Activated effector memory CD4-positive, alpha-beta T cell treated with anti-CD3 and anti-CD28 coated beads, Interleukin-2, amount 50 U/mL, for 16 hours (primary cell): ENCODE results near the gene TECPR2.

Source experiments
- DNase-seq: peaks from one replicate; pipeline ENCODE4 v3.0.0-alpha.2; 2020

Gene TECPR2

DNA sequence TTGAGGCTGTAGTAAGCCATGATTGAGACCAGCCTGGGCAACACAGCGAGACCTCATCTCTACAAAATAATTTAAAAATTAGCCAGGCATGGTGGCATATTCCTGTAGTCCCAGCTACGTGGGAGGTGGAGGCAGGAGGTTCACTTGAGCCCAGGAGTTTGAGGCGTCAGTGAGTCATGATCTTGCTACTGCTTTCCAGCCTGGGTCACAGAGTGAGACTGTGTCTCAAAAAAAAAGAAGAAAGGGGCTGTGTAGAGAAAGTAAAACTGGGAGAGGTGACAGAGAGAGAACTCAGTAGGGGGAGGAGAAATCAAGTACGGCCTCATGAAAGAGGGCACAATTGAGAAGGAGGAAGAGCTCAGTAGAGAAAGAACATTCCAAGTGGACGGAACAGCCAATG lies 12.4 kb downstream of the TECPR2 start:
- DNase-seq: no peak

DNA sequence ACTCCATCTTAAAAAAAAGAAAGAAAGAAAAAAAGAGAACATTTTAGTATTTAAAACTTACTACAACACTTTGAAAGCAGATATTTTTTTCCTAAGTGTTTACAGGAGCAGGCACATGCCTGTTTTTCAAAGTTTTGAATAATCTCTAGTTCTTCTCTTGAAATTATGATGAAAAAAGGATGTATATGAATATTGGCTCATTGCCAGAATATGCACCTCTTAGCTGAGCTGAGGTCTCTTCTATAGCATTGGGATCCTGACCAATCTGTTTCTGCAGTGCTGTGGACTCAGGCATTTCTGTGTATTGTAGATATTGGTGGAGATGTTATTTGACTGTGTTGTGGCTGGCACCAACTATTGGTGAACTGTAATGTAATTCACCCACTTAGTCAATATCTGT lies 15.0 kb downstream of the TECPR2 start:
- no peak for DNase-seq

DNA sequence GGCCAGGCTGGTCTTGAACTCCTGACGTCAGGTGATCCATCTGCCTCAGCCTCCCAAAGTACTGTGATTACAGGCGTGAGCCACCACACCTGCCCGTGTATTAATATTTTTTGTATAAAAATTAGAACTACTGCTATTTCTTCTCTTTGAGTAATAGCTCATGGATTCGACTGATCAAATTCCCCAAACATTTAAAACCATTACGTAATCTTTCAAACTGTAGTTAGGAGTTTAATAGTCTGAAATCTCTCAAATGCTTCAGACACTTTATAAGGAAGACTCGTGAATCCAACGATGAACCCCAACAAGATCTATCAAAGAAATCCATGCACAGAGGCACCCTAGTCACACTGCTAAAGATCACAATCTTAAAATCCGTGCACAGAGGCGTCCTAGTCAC lies 16.1 kb downstream of the TECPR2 start:
- DNase-seq: no peak

DNA sequence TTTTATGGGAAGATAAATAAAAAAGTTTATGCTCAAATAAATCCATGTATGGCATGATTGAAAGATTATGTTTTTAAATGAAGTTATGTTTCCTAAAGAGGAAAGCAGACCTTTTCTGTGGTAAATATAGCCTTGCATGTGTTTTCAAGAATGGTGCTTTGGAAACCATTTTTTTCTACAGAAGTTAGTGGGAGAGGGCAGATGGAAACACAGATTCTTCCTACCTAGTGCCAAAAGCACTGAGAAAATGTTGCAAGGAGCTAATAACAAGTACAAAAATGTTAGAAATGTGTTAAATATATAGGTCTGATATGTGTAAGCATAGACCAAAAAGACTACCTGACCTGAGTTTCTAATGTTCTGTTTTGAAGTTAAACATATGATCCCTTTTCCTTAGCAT lies 24.3 kb downstream of the TECPR2 start:
- DNase-seq: no peak

DNA sequence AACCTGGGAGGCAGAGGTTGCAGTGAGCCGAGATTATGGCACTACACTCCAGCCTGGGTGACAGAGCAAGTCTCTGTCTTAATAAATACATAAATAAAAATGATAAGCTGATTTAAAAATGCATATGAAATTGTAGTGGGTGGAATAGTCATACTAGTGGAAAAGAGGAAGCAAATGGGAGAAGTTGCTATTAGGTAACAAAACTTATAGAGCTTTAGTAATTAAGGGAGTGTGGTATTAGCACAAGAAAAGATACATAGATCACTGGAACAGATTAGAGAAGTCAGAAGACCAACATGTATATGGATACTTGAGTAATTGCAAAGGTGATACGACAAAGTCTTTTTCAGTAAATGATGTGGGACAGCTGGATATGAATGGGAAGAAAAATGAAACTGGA lies 26.5 kb downstream of the TECPR2 start:
- DNase-seq: no peak

DNA sequence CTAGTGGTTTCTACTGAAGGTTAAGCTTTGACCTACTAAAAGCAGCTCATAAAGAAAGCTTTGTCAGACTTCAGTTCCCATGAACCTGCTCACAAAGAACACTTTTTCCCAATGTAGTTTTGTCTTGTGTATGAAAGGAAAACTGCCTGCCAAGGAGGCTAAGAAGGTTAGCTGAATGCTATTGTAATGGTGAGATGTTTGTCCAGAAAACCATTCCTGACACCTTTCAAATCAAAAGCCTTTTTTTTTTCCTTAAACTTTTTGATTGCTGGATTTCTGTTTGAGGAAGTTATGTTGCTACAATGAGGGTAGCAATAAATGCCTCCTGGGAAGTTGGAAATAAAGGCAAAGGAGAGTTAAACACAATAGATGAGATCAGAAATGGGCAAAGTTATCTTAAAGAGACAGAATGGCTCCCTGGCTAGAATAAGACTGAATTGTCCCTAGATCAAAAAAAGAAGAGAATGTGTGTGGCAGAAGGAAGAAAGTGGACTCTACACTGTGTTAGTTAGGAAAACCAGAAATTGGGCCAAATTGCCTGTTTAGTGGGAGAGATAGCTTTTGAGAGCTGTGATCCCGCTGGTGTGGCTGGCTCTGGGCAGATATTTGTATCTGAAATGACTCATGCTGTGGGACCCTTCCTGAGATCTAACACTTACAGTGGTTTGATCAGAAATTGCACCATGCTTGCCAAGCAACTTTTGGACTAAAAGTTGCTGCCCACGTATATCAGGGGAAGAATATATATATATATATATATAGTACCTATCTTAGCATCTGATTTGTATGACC lies 27.5 kb downstream of the TECPR2 start:
- no peak for DNase-seq

DNA sequence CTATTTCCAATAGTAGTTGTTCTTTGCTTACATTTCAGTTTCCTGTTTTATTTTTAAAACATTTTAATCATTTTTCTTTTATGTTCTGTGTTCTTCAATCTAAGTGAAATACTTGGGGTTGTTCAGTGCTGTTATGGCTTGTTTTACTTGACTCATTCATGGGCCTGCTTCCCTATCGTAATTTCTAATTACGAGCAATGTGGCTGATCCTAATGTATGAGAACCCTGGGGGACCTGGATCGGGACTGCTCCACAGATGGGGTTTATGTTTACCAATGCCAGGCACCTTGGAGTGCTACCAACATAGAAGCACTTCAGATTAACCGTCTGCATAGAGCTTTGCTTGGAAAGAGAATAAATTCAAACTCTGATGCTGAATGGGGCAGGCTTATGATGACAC lies 29.8 kb downstream of the TECPR2 start:
- DNase-seq: no peak

DNA sequence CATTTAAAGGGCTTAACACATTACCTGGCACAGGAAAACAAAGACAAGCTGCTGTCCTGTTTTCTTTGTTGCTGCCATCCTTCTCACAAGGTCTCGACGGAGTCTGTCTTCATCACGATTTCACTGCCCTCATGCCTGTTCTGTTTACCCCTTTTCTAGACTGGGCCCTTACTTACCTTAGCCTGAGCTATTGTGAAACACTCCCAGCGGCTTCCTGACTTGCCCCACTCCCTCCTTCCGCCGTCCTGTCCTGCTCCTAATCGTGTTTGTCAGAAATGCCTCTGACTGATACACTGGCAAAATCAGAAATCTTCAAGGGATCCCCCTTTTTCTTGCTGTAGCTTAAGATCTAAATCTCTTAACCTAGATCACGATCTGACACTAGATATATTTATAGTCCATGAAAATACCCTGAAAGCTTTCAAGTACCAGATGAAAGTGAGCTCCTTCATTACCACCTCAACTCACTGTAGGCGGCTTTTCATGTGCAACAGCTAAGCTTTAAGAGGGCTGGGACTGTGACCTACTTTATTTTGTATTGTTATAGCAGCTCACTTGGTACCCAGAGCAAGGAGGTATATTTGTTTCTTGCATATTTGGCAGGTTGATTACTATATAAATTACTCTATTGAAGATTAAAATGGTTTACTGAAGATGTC lies 32.1 kb downstream of the TECPR2 start:
- DNase-seq: no peak

DNA sequence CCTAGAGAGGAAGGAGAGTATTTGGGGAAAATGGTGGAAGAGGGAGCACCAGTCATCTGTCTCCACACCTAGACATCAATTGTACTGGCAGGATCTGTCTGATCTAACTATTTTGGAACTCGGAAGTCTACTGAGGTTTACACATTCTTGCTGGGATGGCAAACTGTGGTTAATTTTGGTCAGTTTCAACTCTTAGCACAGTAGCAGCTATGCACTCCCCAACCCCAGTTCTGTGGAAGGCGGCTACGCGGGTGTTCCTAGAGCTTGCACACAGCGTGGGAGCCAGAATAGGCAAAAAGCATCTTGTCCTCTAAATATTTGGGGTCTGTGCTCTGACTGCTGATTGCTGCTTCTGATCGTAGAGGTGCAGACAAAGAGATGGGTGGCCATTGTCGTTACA lies 33.8 kb downstream of the TECPR2 start:
- DNase-seq: no peak

DNA sequence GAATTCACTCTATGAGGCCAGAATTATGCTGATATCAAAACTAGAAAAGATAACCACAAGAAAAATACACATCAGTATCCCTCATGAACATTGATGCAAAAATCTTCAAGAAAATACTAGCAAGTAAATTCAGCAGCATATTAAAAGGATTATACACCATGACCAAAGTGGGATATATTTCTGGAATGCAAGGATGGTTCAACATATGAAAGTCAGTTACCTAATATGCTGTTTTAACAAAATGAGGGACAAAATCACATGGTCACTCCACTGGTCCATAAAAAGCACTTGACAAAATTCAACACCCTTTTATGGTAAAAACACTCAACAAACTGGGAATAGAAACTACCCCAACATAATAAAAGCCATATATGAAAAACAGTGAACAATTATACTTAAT lies 40.3 kb downstream of the TECPR2 start:
- no peak for DNase-seq

DNA sequence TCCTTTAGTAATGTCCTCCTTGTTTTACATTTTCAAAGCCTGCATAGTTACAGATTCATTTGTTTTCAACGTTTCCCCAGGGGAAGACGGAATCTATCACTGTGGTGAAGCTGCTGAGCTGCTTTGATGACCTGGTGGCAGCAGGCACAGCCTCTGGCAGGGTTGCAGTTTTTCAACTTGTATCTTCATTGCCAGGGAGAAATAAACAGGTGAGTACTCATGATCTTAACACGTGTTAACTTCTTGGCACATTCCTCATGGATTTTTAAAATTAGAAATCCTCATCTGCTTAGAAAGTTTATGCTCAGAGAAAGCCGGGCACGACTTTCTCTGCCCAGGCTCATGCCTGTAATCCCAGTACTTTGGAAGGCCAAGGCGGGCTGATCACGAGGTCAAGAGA lies 44.5 kb downstream of the TECPR2 start:
- no peak for DNase-seq

DNA sequence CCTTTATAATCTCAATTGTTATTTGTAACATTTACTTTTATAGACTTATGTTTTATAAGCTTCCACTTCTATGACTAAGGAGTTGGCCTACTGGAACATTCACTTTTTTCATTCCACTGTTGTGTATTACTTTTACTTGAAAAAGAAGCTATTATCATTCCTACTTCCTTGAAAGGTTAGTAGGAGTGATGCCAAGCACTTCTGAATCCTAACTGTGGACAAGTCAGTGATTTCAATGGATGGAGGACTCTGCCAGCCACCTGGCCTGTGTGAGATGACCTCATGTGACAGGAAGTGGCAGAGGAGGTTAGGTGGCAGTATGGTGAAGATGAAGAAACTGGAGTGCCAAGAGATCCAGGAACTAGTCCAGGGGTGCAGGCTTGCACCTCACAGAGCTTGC lies 46.0 kb downstream of the TECPR2 start:
- DNase-seq: no peak

DNA sequence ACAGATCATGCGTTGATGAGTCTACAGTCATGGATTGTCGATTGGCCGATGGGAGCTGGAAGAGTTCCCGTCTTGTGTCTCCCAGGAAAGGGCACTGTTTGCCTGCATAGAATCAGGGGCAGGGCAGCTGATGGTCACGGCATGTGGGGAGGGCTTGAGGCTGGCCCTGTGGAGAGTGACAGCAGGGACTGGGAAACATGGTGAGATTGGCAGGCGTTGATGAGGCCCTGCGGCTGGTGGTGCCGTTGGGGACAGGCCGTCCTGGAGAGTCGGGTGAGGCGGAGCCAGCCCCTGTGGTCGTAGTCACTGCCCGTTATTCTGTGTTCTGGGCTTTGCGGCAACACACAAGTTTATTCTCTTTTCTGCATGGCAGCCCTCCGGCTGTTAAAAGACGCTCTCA lies 52.9 kb downstream of the TECPR2 start:
- DNase-seq: no peak

DNA sequence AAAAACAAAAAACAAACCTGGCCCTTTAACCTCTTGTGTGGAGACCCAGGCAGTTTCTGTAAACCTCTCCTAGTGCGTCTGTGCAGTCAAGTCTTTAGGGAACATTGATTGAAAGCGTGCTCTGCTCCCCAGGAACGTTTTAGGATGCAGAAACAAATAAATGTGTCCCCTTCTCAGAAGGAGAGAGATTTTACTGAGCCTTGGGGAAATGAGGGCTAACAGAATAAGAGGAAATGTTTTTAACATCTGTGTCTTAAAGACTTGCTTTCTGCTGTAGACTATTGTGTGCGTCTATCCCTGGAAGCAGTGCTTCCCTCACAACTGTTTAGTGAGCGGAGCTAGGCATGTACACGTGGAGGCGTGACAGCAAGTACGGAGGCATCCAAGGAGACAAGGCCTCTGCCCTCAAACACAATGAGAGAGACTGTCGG lies 54.3 kb downstream of the TECPR2 start:
- DNase-seq: no peak

DNA sequence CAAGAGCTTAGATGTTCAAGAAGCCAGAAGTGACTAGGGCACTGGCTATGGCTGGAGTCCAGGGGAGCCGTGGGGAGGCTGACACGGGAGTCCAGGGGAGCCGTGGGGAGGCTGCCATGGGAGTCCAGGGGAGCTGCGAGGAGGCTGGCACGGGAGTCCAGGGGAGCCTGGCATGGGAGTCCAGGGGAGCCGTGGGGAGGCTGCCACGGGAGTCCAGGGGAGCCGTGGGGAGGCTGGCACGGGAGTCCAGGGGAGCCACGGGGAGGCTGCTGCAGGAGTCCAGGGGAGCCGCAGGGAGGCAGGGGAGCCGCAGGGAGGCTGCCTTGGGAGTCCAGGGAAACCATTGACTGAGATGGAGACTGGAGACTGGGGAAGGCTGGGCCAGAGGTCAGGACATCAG lies 54.9 kb downstream of the TECPR2 start:
- DNase-seq: no peak

DNA sequence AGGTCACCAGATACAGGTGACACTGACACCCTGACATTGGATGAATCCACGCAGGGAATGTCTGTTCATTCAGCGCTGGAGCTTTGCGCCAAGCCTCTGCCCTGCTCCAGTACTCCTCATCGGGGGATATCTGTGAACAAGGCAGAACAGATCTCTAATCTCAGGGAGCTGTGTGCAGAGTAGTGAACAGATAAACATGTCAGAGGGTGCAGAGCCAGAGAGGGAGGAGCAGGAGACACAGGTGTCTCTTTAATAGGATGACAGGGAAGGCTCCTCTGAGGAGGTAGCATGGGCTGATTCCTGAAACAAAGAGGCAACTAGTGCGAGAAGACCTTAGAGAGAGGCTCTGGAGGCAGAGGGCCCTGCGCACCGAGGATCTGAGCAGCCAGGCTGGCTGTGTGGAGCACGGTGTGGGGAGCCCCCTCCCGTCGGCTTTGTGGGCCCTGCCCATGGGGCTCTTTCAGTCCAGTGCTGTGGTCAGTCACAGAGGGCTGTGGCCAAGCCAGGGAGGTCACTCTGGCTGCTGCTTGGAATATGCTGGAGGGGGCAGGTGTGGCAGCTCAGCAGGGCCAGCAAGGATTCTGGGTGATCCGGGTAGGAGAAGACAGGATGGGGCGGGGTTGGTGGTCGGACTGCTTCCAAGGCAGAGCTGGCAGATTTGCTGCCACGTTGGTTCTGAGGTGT lies 55.6 kb downstream of the TECPR2 start:
- DNase-seq: no peak

DNA sequence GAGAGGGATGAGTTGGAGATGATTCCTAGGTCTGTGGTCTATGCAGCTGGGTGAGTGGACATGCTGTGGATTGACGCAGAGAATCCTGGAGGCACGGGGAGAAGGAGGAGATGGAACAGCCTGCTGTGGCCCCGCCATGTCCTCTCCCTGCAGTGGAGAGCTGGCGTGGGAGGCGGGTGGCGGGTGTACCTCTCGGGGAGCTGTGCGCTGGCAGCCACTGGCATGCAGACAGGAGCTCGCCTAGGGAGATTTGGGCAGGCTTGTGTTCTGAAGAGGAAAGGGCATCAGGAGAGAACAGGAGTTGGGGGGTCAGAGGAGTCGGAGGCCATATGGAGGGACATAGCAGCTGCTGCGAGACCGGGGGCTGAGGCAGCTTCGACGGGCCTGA lies 56.1 kb downstream of the TECPR2 start:
- DNase-seq: no peak

DNA sequence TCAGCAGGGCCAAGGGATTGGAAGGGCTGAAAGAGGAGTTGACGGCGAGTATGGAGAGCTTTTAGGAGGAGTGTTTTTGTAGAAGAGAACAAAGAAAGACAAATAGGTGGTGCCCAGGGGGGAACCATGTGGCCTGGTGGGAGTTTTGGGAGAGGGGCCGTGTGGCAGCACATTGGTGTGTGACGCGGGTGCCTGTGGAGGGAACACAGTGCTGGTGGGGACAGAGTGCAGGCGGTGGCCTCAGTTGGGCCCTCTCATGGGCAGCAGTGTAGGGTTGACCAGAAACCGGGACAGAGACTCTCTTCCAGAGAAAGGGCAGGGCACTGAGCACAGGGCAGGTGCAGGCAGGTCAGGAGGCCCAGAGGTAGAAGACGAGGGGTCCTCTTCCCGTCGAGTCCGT lies 56.5 kb downstream of the TECPR2 start:
- DNase-seq: no peak

DNA sequence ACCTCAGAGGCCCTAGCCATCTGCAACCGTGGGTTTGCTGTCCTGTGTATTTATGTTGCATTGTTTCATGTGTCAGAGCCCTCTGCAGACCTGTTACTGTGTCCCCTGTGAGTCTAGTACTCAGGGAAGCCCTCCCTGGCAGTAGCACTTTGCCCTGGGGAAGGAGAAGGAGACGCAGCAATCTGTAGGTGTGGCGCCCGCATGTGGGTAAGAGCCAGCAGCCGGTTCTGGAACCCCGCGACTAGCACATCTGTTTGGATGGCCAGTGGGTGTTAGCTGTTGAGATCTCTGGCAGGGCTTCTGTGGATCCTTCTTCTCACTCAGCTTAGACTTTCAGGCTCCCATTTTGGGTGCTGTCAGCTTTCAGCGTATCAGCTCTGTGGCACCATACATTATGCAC lies 57.0 kb downstream of the TECPR2 start:
- no peak for DNase-seq

DNA sequence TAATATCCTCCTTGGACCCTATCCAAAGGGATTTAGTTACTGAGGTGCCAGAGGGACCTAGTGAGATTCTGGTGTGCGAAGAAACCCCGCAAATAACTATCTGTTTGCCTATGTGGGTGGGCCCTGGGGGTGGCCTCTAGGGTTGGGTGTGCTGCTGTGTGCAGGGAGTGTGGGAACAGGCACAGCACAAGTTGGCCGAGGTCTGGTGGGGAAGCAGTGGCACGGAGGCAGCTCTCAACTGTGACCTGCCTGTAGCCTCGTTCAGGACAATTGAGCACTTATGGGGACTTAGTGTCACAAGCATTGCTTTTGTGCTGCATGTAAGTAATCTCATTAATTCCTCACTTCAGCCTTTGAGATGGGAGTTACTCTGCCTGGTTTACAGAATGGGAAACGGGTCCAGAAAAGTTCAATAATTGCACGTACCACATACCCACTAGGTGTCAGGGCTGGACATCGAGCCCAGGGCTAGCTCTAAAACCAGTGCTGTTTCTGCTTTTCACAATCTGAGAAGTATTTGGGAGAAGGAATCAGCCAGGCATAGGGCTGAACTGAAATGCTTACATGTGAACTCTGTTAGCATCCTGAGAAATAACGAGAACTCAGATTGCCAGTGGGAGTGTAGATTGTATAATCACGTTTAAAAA lies 58.8 kb downstream of the TECPR2 start:
- peak; percentile 28 for DNase-seq

DNA sequence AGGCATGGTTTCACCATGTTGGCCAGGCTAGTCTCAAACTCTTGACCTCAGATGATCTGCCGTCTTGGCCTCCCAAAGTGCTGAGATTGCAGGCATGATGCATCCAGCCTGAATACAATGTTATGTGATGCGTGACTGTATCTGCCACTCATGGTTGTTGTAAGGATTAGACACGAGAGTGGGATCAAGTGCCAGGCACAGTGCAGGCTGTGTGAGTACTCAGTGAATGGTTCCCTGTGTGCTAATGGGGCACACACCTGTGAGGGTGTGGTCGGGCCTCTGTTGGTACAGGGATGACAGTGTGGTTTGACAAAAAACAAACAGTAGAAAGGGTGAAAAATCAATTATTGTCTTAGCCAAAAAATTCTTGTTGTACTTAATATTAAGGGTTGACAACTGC lies 61.8 kb downstream of the TECPR2 start:
- DNase-seq: peak; percentile 4

DNA sequence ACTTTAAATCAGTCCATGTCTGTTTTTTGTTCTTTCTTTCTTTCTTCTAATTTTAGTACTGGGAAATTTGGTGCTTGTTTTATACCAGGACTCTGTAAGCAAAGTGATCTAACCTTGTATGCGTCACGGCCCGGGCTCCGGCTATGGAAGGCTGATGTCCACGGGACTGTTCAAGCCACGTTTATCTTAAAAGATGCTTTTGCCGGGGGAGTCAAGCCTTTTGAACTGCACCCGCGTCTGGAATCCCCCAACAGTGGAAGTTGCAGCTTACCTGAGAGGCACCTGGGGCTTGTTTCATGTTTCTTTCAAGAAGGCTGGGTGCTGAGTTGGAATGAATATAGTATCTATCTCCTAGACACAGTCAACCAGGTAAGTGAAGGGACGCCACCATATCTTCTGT lies 62.2 kb downstream of the TECPR2 start:
- peak; percentile 43 for DNase-seq

DNA sequence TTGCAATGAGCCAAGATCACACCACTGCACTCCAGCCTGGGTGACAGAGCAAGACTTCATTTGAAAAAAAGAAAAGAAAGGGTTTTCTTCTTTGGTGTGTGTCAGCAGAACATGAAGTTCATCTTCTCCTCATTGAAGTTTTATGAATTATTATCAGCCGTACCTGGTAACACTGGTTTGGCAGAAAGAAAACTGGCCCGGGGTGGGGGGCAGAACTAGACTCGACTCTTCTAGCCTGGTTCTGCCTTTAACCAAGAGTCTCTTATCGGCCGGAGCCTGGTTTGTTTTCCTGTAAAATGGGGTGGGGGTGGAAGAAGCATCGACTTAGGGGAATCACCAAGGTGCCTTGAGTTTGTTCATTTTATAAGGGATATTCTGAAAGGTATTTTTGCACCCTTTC lies 64.1 kb downstream of the TECPR2 start:
- DNase-seq: peak; percentile 8

DNA sequence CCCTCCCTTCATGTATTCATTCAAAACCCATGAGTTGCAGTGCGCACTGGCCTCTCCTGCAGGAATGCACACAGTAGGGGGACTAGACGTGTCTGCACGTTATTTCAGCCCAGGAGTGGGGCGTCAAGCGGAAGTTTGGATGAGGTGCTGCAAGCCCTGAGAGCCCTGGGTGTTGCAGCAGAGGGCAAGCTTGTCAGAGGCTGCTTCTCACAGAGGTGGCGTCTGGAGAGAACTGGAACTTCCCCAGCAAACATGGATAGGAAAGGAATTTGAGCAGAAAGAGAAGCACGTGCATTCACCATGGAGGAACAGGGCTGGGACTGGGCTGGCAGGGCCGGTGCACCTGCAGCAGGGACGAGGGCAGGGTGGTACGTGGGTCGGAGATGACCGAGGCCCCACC lies 64.9 kb downstream of the TECPR2 start:
- peak; percentile 14 for DNase-seq
